Kidney glomerular epithelial cell (primary cell): ENCODE measurements around the gene MRPL10.

Experiments
- DNase-seq: peaks from one replicate; lab custom pipeline; 2025; lab: John Stamatoyannopoulos, UW

The MRPL10 gene

DNA sequence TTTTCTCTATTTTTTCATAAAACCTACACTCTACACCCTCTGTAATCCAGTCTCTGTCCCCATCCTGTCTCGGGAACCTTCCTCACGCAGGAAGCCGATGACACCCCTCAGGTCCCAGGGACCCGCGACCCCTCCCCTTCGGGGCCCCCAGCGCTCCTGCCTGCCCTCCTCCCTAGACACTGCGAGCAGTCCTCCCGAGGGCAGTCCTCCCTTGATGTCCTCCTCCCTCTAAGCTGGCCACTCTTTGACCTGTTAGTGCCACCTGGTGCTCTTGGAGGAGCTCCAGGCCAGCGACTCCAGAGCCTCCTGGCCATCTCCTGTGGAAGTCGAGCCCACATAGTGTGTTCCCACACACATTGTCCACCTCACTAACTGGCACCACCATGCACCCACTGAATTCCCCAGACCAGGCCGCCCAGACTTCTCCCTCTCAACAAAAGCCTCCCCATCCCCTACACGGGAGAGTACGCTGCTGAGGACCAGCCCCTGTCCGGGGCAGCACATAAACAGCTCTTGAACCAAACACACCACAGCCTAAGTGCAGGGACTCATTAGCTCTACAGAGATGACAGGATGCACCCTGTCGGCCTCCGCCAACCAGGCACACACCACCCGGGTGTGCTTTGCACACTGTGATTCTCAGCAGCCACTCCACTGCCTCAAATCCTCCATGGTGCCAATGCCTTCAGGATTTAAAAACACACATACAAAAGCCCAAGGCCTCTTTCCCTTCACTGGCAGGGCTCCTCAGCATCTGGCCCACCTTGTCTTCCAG is 19.0 kb downstream of the MRPL10 start:
- DNase-seq, result no peak

DNA sequence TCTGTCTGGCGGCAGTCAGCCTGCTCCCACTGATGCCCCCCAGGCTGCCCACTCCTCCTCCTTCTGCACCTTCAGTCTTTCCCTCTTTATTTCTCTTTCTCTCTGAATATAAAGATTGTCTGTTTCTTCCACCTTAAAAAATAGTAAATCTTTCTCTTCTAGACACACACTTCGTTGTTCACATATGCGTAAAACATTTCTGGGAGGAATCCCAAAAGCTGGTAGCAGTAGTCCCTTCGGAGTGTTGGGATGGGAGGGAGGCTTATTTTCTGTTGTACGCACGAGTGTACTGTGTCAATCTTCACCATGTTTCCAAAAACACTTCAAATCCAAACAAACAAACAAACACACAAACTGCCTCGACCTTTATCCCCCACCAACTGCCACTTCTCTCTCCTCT is 19.6 kb downstream of the MRPL10 start:
- no peak for DNase-seq

- no peak for DNase-seq
Measured at GRCh38 chr17:47810901-47811635, 20.3 kb downstream of the MRPL10 start.

DNA sequence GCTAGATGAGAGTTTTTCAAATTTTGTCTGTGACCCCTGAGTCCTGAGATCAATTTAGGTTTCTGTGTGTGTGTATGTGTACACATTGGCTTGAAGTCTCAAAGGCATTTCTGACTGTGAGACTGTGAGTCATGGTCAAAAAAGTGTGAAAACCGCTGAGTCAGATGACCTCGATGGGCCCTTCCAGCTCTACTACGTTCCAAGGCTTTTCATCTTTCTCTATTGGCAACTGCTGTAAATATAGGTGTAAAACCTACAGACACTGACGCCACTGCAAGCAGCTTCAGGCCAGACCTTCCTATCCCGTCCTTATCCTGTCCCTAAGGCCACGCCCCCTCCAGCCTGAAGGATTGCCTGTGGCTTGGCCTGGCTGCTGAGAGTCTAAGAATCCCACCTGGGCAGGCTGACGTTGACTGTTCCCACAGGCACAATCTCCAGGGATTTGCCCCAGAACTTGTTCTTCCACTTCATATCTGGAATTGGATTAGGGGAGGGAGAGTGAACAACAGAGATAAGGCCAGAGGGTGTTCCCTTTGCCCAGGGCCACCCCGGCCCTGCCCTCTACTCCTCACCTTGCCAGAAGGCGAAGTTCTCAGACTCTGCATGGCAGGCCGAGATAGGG is 21.0 kb downstream of the MRPL10 start:
- peak; percentile 87 for DNase-seq

- DNase-seq, result no peak
Measured at GRCh38 chr17:47808830-47809480, 22.4 kb downstream of the MRPL10 start.

DNA sequence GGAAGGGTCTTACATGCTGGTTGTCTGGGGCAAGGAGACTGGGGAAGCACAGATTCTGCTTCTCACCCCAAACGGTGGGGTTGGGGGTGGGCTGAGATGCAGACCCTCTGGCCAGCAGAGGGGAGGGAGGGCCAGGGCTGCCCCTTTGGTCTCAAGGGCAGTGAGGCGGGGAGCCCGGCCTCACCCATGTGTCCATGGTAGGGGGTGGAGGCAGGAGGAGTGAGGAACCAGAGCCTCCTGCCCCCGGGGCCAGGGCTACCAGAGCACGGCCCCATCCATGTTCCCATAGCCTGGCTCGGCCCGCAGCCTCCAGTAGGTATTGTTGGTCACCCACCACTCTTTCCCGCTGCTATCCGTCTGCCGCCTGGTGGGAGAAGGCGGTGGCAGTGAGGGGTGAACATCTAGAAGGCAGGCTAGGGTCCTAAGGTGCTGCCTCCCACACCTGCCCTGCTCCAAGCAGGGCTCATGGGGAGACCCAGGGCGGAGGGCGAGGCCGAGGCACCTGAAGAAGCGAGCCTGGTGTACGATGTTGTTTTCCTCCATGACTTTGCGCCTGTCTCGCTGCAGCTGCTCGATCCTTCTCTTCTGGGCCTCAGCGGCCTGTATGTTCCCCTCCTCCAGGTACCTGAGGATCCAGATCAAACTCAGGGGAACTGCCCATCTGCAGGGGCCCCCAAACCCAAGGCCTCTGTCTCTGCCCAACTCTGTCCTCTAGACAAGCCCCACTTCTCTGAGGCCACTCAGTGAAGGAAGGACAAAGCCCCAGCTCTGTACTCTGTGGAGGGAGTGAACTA is 23.1 kb downstream of the MRPL10 start:
- DNase-seq, result no peak

- no peak for DNase-seq
Measured at GRCh38 chr17:47807421-47807820, 23.9 kb downstream of the MRPL10 start.

DNA sequence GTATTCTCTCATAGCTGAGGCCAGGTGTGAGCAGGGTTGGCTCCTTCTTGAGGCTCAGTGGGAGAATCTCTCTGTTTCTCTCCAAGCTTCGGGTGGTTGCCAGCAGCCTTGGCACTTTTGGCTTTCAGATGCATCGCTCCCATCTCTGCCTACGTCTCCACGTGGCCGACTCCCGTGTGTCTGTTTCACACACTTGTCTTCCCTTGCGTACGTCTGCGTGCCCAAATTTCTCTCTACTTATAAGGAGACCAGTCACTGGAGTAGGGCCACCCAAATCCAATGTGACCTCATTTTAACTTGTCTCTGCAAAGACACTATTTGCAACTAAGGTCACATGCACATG is 24.5 kb downstream of the MRPL10 start:
- DNase-seq, result no peak

DNA sequence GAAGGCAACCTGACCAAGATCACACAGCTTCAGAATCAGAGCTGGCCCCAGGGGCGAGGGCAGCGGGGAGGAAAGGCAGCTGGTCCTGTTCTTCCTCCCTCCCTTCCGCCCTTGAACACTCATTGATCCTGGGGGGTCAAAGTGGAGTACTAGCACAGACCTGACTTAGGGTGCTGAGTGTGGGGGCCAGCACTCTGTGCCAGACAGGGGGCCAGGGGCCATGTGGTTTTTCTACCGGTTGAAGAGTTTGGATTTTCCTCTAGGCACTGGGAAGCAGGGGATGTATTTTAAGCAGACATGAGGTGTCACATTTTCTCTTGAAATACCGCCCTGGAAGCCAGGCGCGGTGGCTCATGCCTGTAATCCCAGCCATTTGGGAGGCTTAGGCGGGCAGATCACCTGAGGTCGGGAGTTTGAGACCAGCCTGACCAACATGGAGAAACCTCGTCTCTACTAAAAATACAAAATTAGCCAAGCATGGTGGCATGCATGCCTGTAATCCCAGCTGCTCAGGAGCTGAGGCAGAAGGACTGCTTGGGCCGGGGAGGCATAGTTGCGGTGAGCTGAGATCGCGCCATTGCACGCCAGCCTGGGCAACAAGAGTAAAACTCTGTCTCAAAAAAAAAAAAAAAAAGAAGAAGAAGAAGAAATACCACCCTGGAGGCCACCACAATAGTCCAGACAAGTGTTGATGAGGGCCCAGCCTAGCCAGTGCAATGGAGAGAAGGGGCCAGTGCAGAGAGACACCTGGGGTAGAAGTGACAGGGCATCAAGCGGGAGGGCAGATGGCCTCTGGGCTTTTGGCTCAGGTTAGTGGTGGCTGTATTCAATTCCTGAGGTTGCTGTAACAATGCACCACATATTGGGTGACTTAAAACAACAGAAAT is 25.1 kb downstream of the MRPL10 start:
- DNase-seq, result no peak

GRCh38 chr17:47804461-47804860 is 26.9 kb downstream of the MRPL10 start:
- no peak for DNase-seq

- DNase-seq, result no peak
Measured at GRCh38 chr17:47803751-47804150, 27.6 kb downstream of the MRPL10 start.

DNA sequence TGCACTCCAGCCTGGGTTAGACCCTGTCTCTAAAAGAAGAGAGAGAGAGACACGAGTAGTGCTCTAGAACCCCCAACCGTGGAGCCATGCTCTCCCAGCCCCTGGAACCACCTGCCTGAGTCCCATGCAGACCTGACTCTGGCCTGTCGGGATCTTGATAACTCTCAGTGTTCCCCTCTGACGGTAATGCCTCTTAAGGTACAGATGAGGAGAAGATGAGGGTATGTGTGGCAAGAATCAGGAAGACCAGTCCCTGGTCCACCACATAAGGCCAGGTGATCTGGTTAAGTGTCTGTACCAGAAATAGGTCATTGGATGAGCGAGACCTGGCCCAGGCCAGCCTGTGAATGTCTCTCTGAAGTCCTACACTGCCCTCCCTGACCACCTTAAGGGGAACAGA is 28.1 kb downstream of the MRPL10 start:
- DNase-seq, result no peak

DNA sequence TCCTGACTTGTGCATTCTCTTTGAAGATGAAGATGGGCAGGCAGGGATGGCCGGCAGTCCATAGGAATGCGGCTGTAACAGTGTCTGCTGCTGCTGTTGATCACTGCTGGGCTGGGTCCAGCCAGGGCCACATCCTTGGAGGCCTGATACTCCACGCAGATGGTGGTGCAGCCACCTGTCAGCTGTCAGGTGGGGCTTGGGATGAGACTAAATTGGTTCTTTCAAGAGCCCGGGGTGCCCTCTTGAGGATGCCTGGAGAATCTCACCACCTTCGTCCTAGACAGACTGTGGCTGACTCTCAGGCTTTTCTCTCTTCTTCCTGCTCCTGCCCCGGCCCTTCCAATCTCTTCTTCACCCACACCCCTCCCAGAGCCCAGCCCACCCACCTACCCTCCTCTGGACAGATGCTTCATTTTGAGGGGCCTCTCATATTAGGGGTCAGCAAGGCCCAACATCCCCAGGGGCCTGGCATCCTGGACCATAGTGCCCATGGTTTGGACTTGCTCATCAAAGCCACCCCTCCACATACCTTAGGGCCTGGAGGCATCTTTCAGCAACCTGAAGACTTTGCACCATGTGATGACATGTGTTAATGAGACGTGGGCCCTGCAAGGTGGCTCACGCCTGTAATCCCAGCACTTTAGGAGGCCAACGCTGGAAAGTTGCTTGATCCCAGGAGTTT is 28.9 kb downstream of the MRPL10 start:
- DNase-seq, result peak; percentile 24

DNA sequence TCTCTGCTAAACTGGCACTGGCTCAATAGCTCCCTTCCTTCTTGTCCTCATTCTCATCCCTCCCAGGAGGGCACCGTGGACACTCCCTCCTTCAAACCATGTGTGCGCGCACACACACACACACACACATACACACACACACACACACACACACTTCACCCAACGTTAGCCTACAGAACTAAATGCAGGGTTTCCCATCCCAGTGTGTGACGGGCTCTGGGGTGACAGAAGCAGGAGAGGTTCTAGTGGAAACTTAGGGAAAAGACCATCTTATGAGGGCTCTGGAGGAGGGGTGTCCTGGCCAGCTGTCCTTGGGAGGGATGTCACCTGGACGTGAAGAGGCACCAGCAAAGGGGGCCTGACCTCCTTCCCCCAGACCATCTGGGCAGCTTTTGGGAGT is 29.4 kb downstream of the MRPL10 start:
- no peak for DNase-seq

DNA sequence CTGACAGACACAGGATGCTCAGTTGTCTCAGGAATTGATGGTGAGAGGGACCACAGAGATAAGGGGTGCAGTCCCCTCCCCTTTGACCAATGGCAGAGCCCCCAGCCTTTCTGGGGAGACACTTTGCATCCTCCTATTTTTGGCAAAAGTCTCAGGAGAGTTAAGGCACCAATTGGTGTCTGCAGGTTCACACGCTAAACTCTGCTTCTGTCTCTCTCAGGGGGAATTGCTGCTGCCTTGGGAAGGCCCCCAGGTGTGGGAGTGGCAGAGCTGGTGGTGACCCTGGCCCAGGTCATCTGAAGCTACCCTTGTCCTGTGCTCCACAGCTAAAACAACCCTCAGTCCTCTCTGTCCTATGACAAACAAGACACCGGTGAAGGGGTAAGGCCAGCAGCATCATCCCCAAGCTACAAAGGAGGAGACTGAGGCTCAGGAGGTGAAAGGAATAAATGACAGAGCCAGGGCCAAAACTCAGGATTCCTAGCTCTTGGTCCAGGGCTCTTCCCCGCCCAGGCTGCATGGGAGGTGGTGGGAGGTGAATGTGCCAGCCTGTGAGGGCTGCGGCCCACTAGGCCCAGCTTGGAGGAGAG is 30.1 kb downstream of the MRPL10 start:
- no peak for DNase-seq

DNA sequence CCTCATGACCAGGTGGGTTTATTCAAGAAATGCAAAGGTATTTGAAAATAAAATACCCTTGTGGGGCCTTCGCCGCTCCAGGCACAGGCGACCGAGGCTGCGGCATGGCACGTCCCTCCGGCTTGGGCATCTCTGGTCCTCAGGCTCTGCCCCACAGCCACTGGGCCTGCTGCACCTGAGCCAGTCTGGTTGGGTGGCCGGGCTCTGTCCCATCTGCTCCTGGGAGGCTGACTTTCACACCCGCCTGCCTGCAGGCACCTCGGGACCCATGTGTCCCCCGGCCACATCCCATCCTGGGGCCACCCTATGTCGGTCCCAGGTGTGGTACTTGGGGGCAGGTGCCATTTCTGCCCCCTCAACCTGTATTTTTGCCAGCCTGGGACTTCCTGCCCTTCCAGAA is 30.7 kb downstream of the MRPL10 start:
- DNase-seq, result no peak

- DNase-seq, result no peak
Measured at GRCh38 chr17:47797797-47798196, 33.5 kb downstream of the MRPL10 start.

GRCh38 chr17:47792979-47793378 is 38.4 kb downstream of the MRPL10 start:
- DNase-seq, result no peak

- DNase-seq, result no peak
Measured at GRCh38 chr17:47792457-47792856, 38.9 kb downstream of the MRPL10 start.

DNA sequence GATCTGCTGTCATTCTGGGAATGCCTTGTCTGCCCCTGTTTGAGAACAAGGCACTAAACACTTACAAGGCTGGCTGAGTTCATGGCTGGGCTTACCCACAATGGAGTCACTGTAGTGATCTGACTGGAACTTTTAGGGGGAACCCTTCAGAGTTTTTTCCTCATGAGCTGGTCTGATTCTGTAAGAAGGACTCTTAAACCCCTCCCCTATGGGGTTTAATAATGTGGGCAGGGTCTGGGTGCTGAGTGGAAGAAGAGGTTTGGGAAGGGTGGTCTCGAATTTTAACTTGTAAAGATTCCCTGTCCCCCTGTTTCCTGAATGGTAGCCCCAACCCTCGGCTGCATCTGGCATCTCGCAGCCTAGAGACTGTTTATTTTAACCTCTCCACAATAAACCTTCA is 40.3 kb downstream of the MRPL10 start:
- no peak for DNase-seq
